GM19324 (cell line): Measurements from ENCODE around the gene KSR2.

Source experiments
- ATAC-seq: cut with Tn5 transposase; IDR thresholded peaks from one replicate; pipeline ENCODE4 v1.9.1; 2021; ENCODE audit warnings: mild to moderate bottlenecking, moderate library complexity; ENCODE audit not compliant: unreplicated experiment, low FRiP score

KSR2 gene

DNA sequence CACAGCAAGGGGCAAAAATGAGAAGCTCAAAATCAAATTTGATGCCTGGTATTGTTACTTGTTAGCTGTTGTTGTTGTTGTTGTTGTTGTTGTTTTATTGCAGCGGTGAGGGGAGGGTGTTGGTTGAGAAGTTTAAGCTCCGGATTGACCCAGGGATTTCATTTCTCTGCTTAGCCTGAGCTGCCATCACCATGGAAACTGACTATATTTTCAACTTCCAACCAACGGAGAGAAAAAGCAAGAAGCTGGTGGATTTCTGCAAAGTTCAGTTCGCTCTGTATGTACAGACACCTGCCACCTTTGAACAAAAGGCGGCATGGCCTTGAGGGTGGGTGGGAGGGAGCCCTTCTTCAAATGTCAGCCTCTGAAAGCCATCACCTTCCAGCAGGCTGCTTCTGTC lies 412.9 kb downstream of the KSR2 start:
- no peak for ATAC-seq

DNA sequence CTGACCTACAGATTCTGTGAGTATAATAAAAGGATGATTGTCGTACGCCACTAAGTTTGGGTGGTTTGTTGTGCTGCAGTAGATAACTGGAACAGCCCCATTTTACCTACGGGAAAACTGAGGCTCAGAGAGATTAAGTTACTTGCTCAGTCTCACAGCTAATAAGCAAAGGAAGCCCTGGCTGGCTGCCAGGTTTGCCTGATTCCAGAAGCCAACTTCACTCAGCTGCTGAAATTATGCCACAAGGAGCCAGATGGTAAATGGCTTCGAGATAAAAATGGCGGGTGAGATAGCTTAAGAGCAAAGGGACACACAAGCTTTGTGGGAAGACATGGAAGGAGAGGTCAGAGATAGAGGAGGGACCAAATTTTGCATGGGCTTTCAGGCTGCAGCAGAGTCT lies 415.8 kb downstream of the KSR2 start:
- ATAC-seq = no peak

DNA sequence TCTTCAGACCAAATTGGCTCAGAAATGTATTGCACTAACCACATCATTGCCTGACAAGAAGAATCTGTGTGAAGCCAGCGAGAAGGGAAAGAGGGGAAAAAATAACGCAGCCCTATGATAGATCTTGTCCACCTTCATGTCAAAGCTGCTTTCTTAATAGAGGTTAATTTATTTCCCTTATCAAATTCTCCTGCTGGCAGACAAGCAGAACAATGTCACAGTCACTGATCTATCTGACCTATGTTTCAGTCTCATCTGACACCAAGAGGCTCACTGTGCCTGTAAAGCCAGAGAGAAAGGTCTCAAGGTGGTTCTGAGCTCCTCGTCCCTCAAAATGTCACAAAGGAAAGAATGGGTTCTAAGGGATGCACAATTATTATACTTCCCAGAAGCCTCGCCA lies 417.1 kb downstream of the KSR2 start:
- no peak for ATAC-seq

DNA sequence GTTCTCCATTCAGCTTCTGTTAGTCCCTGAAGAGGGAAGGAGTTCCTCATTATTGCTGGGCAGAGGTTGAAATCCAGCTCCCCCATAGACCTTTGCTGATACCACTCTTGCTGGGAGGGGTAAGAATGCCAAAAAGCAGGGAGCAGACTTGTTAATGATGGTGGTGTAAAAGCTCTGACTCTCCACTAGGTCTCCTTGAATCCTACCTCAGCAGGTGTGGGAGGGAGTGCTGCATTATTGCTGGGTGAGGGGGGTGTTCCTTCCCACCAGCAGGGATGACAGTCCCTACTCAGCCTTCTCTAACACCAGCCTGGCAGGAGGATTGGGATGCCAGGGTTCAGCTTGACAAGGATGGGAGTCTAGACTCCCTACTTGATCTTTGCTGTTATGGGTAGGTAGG lies 421.6 kb downstream of the KSR2 start:
- no peak for ATAC-seq

DNA sequence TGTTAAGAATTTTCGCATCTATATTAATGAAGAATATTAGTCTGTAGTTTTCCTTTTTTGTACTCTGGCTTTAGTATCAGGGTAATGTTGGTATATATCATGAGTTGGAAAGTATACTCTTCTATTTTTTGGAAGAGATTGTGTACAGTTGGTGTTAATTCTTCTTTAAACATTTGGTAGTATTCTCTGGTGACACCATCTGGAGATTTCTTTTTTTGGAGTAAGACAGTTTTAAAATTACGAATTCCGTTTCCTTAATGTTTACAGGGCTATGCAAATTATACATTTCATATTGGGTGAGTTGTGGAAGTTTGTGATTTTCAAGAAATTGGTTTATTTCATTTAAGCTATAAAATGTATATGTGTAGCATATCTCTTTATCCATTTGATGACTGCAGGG lies 423.6 kb downstream of the KSR2 start:
- ATAC-seq = no peak

DNA sequence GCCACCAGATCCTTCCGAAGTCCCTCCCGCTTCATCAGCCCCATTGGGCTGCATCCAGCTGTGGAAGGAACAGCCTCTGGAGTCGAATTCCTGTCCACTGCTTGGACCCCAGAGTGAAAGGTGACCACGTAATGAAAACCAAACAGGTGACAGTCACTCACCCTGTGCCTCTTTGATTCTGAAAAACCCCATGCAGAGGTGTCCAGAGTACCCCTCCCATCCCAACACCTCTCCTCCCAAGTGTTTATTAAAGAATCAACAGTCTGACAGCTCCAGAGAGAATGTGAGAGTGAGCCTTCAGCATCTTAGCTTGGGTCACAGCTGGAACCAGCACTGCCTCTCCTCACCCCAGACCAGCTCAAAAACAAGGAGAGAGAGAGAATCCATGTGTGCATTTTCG lies 428.8 kb downstream of the KSR2 start:
- ATAC-seq = no peak

DNA sequence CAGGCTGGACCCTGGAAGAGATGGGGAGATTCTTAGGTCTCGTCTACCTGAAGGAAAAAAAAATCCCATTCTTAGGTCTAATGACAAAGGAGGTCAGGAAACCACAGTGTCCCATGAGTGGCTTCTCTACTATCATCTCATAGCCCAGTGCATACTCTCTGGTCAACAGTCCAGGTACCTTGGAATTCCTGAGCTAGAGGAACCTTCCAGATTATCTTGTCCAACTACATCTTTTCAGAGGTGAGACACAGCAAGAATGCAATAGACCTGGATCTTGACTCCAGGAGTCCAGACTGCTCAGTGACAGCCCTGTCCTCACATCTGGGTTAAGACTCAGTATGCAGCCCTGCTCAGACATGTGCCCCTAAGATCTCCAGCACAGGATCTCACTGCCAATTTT lies 429.9 kb downstream of the KSR2 start:
- no peak for ATAC-seq

DNA sequence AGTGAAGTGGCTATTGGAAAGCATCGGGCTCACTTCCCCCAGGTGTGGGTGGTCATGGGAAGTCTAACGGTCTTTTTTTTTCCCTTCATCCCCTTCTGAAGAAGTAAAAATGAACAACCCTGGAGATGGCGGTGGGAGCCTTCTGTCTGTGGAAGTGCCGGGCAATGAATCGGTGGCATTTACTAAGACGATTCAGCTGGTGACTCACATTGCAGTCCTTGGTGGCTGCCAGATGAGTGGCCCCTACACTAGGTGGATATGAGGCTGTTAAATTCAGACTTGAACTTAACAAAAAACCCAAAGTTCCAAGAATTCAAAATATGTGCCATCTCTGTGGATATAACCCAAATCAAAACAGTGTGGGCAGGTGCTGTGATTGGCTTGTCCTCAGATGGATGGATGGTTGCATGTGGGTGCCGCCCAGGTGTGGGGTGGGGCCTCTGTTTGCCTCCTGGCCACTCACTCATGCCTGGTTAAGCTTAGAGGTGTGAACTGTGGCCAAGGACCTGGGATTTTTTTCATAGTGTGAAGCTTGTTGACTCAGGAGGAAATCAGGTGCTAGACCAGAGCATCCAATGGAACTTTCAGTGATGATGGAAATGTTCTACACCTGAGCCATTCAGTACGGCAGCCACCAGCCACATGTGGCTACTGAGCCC lies 430.6 kb downstream of the KSR2 start:
- ATAC-seq = no peak

DNA sequence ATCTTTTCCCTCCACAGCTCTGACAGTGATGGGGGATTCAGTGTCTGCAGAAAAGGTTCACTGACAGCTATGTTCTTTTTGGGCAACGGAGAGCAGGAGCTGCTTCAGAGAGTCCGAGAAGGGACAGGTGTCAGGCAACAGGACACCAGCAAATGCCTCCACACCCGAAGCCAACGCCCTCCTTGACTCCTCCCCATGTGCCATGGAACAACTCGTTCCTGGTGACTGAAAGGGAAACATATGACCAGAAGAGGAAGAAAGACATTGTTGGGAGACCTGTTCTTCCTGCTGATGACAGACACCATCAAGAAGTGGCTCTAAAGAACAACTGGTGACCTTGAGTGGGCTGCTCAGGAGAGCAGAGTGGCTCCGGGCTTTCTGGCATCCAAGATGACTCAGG lies 435.1 kb downstream of the KSR2 start:
- no peak for ATAC-seq

DNA sequence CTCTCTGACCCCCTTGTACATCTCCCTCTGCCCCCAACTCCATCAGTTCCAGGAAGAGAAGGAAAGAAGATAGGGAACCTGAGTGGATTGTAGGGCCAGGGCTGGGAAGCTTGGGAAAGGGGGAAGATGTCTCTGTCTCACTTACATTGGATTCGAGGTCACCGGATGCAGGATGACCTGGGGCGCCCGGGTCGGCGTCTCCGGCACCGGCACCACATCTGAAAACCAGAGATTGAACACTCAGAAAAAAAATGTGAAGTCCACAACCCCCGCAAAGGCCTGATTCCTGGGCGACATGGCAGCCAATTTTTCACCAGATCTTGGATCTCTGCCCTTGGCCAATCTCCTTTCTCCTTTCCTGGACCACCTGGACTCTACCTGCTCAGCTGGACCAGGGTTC lies 438.0 kb downstream of the KSR2 start:
- ATAC-seq = no peak

DNA sequence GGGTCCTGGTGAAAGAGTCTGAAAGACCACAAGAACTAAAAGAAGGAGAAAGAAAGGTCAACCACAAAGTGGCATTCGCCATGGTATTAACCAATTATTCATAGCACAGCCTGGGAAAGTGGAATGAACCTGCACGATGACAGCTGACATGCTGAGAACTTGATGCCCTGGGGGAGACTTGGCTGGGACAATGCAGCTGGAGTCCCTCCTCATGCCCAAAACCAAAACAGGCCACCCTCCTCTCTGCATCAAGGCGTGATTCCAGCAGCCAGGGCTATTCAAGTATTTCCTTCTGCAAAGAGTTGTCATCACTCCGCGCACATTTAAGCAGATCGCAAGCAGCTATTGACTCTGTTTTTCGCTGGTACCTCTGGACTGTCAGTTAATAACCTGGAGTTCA lies 440.3 kb downstream of the KSR2 start:
- no peak for ATAC-seq

DNA sequence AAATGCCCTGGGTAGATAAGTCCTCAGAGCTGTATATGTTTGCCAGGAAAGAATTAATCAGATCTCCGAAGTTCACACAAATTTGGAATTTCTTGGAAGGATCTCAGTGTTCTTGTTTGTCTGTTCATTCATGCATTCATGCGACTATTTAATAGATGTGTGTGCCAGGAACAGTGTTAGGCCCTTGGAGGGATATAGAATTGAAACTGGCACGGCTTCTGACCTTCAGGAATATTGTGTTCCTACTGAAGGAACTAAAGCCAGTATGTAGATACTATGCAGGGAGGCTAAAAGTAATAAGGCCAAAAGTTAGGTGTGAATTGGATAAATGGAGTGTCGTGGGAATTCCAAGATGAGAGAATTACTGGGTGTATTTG lies 441.3 kb downstream of the KSR2 start:
- no peak for ATAC-seq

DNA sequence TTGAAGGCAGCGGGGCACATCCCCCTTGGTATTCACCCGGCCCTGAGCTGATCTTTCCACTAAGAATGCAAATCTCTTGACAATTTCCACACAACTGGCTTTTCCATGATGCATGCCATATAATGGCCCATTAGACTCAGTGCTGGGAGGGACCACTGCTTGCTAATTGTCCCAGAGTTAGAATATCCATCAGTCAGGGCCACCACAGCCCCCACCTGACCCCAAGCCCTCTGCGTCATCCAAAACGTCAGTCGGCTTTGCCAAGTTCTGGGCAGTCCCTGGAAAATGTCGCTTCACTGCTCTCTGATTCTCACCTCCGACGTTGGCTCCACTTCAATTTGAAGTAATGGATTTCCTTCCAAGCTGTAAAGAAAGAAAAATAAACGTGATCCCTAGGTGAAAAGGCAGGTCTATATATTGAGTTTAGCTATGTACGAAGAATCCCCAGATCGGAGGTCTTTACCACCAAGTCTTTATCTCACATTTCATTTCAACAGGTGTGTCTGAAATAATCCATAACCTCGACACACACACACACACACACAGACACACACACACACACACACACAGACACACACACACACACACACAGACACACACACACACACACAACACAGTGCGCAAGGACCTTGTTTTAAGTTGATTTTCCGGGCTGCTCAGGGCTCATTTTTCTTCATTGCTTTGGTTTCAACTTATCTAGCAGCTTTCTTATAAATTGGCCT lies 441.9 kb downstream of the KSR2 start:
- ATAC-seq = no peak

DNA sequence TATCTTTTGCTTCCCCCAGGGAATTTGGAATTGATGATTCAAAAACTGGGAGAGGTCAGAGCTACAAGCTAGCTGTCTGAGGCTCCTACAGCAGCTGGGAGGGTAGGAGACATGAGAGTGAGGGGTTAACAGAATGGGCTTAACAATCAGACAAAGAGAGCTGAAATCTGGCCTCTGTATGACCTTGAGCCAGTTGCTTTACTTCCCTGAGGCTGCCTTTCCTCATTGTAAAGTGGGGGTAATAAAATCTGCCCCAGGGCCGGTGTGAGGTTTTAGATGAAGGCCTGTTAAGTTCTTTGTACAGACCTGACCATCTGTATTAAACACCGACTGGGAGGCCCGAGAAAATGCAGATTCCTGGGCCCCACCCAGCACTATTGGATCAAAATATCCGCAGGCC lies 443.0 kb downstream of the KSR2 start:
- ATAC-seq = no peak

DNA sequence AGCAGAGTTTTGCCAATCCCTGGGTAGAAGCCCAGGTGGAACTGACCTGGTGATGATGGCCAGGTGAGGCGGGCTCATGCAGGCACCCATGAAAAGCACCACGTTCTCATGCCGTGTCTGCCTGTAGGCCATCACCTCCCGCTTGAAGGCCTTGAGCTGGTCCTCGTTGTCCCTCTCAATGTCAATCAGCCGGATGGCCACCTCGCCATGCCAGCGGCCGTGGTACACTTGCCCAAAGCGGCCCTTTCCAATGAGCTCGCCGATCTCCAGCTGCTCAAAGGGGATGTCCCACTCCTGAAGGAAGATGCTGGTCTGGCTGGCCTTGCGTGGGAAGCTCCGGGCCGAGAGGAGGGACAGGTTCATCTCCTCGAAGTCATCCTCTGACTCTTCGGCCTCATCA lies 444.0 kb downstream of the KSR2 start:
- no peak for ATAC-seq

DNA sequence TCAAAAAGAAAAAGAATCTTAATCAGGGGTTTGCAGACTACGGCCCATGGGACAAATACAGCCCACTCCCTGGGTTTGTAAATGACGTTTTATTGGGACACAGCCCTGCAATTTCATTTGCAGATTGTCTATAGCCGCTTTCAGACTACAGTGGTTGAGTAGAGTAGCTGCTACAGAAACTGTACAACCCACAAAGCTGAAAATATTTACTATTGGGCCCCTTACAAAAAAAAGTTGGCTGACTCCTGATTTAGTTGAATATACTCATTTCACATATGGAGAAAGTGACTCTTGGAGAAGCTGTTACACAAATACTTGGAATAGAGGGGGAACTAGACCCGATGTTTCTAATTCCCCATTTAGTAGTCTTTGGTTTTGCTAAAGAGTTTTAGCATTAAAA lies 444.8 kb downstream of the KSR2 start:
- ATAC-seq = no peak

DNA sequence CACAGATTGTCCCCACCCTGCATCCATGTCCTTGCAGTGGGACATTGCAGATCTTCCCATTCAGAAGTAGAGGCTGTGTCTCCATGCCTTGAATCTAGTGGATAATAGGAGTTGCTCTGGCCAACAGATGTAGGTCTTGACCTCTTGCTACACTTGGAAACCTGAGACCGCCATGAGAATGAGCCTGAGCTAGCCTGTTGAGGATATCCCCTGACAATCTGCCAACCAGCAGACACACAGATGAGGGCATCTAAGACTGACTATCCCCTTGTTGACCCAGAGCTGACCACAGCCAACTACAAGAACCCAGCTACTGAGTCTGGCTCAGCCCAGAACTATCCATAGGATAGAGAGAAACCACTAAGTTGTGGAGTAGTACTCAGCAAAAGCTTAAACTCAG lies 446.2 kb downstream of the KSR2 start:
- no peak for ATAC-seq

DNA sequence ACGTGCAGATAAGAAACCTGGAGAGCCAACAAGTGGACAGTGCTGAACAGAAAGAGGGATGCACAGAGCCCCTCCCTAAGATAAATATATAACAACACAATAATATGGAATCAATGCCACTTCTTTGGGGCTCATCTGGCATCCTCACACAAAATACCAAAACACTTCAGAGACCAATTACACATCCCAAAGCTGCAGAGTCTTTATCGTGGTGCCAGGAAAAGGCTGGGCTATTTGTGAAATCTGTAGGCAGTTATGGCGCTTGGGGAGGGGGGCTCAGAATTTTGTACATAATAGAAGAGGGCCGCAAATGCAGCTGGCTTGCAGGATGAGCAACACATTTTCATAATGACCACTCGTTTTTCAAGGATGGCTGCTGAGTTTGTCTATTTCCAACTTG lies 446.9 kb downstream of the KSR2 start:
- ATAC-seq = no peak

DNA sequence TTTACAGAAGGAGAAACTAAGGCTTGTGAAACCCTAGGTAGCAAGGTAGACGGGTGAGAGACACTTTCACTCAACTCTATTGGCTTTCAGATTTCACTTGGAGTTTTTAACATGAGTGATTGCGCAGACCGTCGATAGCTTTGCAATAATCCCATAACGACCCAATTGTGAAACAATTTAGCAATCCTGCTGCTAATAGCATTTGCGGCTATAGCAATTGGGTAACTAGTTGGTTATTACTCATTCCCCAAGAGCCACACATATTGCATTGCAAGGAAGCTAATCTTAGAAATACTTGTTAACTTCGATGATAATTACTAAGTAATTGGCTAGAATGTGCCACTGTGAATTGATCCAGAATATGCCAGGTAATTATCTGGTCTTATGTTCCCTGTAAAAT lies 447.4 kb downstream of the KSR2 start:
- ATAC-seq = no peak

DNA sequence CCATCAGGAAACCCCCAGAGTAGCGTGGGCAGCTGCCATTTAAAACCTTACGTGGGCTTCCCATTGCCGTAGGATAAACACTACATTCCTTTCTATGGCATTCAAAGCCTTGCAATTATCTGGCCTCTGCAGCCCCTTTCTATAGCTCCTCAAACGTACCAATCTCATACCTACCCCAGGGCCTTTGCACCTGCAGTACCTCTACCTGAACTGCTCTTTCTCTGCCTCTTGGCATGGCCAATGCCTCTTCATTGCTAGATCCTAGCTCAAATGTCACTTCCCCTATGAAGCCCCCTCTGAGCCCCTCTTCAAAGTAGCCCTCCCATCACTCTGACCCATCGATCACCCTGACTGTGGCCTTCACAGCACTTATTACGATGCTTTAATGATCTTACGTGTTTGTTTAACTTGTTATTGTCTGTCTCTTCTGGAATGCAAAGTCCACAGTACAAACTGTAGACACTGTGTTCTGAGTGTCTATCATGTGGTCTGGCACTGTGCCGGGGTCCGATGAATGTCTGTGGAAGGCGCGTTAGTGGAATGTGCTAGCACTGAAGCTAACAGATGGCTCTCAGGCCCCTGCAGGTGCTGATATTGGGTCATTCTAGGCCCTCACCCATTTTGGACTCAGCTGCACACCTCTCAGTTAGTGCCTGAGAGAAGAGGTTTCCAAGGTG lies 450.1 kb downstream of the KSR2 start:
- no peak for ATAC-seq

DNA sequence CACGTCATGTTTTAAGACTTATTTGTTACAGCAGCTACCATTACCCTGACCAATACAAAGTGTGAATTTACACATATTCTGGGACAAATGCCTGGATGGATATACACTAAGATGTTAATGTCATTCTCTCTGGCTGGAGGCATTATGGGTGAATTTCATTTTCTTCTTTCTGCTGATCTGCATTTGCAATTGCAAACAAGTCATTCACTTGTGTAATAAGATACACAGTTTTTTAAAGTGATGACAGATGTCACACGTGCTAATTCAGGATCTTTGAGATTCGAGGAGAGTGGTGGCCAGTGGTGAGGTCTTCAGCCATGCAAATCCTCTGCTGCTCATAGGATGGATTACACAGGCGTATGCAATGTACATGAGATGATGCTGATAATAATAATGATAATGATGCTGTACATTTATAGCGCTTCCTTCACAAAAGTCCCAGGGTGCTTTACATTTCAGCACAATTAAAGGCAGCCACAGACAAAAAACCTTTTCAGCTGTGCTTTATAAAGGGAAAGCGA lies 451.5 kb downstream of the KSR2 start:
- ATAC-seq = no peak

DNA sequence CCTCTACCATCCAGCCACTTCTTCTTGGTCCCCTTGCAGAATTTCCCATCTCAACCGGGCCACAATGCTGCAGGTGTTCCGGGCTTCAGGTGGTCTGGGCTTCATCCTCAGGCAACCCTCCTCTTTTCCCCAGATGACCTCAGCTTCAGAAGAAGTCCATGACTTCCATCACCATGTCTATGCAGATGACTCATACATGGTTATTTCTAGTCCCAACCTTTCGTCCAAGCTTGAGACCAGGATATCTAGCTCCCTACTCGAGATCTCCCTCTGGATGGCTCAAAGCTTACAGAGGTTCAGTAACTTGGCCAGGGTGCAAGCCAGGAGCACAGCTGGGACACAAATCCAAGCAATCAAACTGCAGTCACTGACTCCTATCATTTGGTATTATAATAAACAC lies 452.8 kb downstream of the KSR2 start:
- no peak for ATAC-seq
